Endothelial cell of umbilical vein (primary cell): ENCODE measurements around the gene LMBR1L. TPM values are rescaled to one million over a fixed set of nuclear protein-coding genes. Genes with fewer than 3 reads are reported as not detected.
A peak's percentile ranks its signal among the peaks of the same experiment; 100 is the strongest.

Source experiments
- BruUV-seq: library from RNA; stranded (reverse); fragments of 400-500 nt; replicated peaks from 2 replicates; lab custom pipeline; 2021; lab: Mats Ljungman, UMichigan
- CTCF ChIA-PET: fragments of 300-600, 350-600 bp; sonication (Branson Sonifier 250); formaldehyde crosslinking; loops from one replicate; lab custom pipeline; 2021; ENCODE audit warnings: antibody characterized with exemption, inconsistent platforms; lab: Charles Lee
- POLR2A ChIA-PET: fragments of 300-600, 350-600 bp; sonication (Branson Sonifier 250); formaldehyde crosslinking; loops from one replicate; lab custom pipeline; 2021; ENCODE audit warnings: antibody characterized with exemption, inconsistent platforms; lab: Charles Lee
- DNase-seq: peaks from one replicate; pipeline ENCODE4 v3.0.0-alpha.2; 2011; ENCODE audit warnings: low read depth, low spot score
- FAIRE-seq: peaks from 2 replicates; lab custom pipeline; 2011; peaks lifted over from hg19 to GRCh38; lab: Jason Lieb, UNC
- H2AFZ ChIP-seq: 2 replicates; pipeline ENCODE4 v1.6.0; 2012; ENCODE audit warnings: low read depth, low read length, control low read depth, inconsistent platforms
- H3K27ac ChIP-seq: 2 replicates; pipeline ENCODE4 v1.5.1; 2011; ENCODE audit warnings: low read depth, mild to moderate bottlenecking, control low read depth, low read length, moderate library complexity; ENCODE audit not compliant: insufficient read depth
- H3K27me3 ChIP-seq, 2 experiments: 2 replicates each; pipeline versions ENCODE4 v1.6.0 to v1.6.1; 2011; ENCODE audit warnings: low read length in 2 of 2, mixed read lengths in 1 of 2; ENCODE audit not compliant: control insufficient read depth in 2 of 2, insufficient read depth in 2 of 2
- H3K36me3 ChIP-seq, 2 experiments: 2 replicates in 1 of 2; 3 replicates in 1 of 2; pipeline ENCODE4 v1.5.1; 2011; ENCODE audit warnings: low read length in 2 of 2, mild to moderate bottlenecking in 1 of 2, moderate library complexity in 1 of 2; ENCODE audit not compliant: control insufficient read depth in 2 of 2, insufficient read depth in 2 of 2; ENCODE audit errors: extremely low read depth in 1 of 2
- H3K4me1 ChIP-seq: 3 replicates; pipeline ENCODE4 v1.5.1; 2011; ENCODE audit warnings: mild to moderate bottlenecking, low read length; ENCODE audit not compliant: control insufficient read depth, insufficient read depth; ENCODE audit errors: extremely low read depth
- H3K4me2 ChIP-seq: 2 replicates; pipeline ENCODE4 v1.6.1; 2011; ENCODE audit warnings: low read length, control low read depth, mixed read lengths; ENCODE audit not compliant: insufficient read depth
- H3K4me3 ChIP-seq, 3 experiments: fragments of 200-600 bp in 1 of 3; sonication (generic), shearing (Covaris generic) in 1 of 3; replicated peaks in 1 of 3; 2 replicates each; pipeline ENCODE4 v1.5.1; 2011 to 2016; ENCODE audit warnings: control low read depth in 3 of 3, low read length in 3 of 3, mild to moderate bottlenecking in 2 of 3, inconsistent platforms in 1 of 3, low read depth in 1 of 3, moderate library complexity in 1 of 3; ENCODE audit not compliant: insufficient read depth in 1 of 3
- H3K79me2 ChIP-seq: 2 replicates; pipeline ENCODE4 v1.6.0; 2012; ENCODE audit warnings: low read length, inconsistent platforms; ENCODE audit not compliant: control insufficient read depth, insufficient read depth
- H3K9ac ChIP-seq: replicated peaks from 2 replicates; pipeline ENCODE3; 2011; ENCODE audit warnings: low read length, control low read depth; ENCODE audit not compliant: insufficient read depth; ENCODE audit errors: extremely low read depth
- H3K9me1 ChIP-seq: replicated peaks from 3 replicates; pipeline ENCODE4 v1.6.0; 2011; ENCODE audit warnings: mild to moderate bottlenecking, low read length; ENCODE audit not compliant: control insufficient read depth, insufficient read depth; ENCODE audit errors: extremely low read depth
- H3K9me3 ChIP-seq: replicated peaks from 2 replicates; pipeline ENCODE4 v1.5.1; 2012; ENCODE audit warnings: low read length, inconsistent platforms; ENCODE audit not compliant: control insufficient read depth, insufficient read depth
- H4K20me1 ChIP-seq: replicated peaks from 2 replicates; pipeline ENCODE3; 2011; ENCODE audit warnings: mild to moderate bottlenecking, low read length; ENCODE audit not compliant: control insufficient read depth, insufficient read depth; ENCODE audit errors: extremely low read depth
- EZH2 ChIP-seq: IDR thresholded peaks from 2 replicates; pipeline ENCODE4 v1.6.1; 2012; ENCODE audit warnings: borderline replicate concordance, low read depth, mild to moderate bottlenecking, moderate library complexity, low read length, inconsistent platforms; ENCODE audit not compliant: severe bottlenecking
- FOS ChIP-seq: IDR thresholded peaks from 2 replicates; pipeline ENCODE4 v1.6.1; 2011; ENCODE audit warnings: mild to moderate bottlenecking, low read length, moderate library complexity, borderline replicate concordance; ENCODE audit not compliant: insufficient read depth
- GATA2 ChIP-seq: IDR thresholded peaks from 2 replicates; pipeline ENCODE4 v1.7.0; 2011; ENCODE audit warnings: low read depth, mild to moderate bottlenecking, moderate library complexity, mixed read lengths, low read length; ENCODE audit not compliant: insufficient read length, insufficient read depth
- JUN ChIP-seq: IDR thresholded peaks from 2 replicates; pipeline ENCODE4 v1.6.1; 2011; ENCODE audit warnings: borderline replicate concordance, low read depth; ENCODE audit not compliant: insufficient read length, insufficient read depth
- MYC ChIP-seq: IDR thresholded peaks from one replicate; pipeline ENCODE4 v1.6.1; 2011; ENCODE audit warnings: mild to moderate bottlenecking, low read depth, low read length
- POLR2A ChIP-seq: IDR thresholded peaks from 2 replicates; pipeline ENCODE4 v1.6.1; 2012; ENCODE audit warnings: low read depth, mild to moderate bottlenecking, control low read depth, low read length
- POLR2AphosphoS5 ChIP-seq: IDR thresholded peaks from 2 replicates; pipeline ENCODE4 v1.6.1; 2012; ENCODE audit warnings: low read depth, mild to moderate bottlenecking, control low read depth, low read length, moderate library complexity; ENCODE audit not compliant: insufficient read depth
- dilution Hi-C: fragments of 300-500 bp; cut with MboI; formaldehyde crosslinking; loops from one replicate; pipeline ENCODE4 v1.15.0; 2019; ENCODE audit warnings: low sequenced_read_pairs; ENCODE audit not compliant: extremely low pct_ligation_motif_present
- intact Hi-C: fragments of 100-400 bp; cut with micrococcal nuclease; formaldehyde crosslinking; loops from one replicate; pipeline ENCODE4 v1.10.0; 2022
- polyA plus RNA-seq, 4 experiments: library from polyadenylated mRNA; depleted of rRNA in 3 of 4; stranded (reverse) in 3 of 4; unstranded in 1 of 4; fragments of >200 nt; gene quantifications; 2 replicates each; pipeline versions ENCODE4 v1.2.1 to v1.2.3, GENCODE V29; 2011 to 2012; ENCODE audit warnings: missing spikeins in 1 of 4
- total RNA-seq: library from RNA; stranded (reverse); gene quantifications from 2 replicates; pipeline ENCODE4 v1.2.3, GENCODE V29; 2021
- TF ChIP-seq, protein P1 (sequence below), 2 donors: IDR thresholded peaks; 1 replicate in 1 of 2; 2 replicates in 1 of 2; pipeline ENCODE4 v1.5.1; 2011; ENCODE audit warnings: low read length in 2 of 2, mild to moderate bottlenecking in 2 of 2, moderate library complexity in 2 of 2, control low read depth in 1 of 2, inconsistent platforms in 1 of 2, low read depth in 1 of 2; ENCODE audit not compliant: insufficient read depth in 1 of 2; ENCODE audit errors: extremely low read depth in 1 of 2
- TF ChIP-seq, protein P2 (sequence below): IDR thresholded peaks from 2 replicates; pipeline ENCODE4 v1.6.1; 2011; ENCODE audit not compliant: insufficient read depth, insufficient read length

LMBR1L gene
- total and polyA plus RNA-seq, 2 donors (not counting 3 experiments of a cell fraction or from before 2014, with no cell fraction given) = 78.3 to 106 TPM

DNA sequence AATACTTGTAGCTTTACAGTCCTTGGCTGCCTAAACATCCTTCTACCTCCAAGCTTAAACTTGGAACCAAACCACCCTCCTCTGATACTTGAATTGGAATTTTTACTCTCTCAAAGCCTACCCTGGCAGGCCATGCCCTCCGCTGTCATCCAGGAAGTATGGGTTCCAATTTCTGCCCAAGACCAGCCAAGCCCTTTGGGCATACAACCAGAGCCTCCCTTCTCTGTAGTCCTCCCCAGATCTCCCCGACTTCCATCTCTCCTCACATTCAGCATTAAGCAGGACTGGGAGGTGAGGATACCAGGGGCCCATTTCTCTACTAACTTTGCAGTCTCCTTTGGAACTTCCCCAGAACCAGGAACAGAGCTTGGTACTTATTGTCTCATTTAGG, 15.7 kb downstream of the LMBR1L start:
- no peak overlapping the region for H3K9ac ChIP-seq
- peaks cover 45% of the 10 kb centered on the region for H3K4me1 ChIP-seq
- dilution Hi-C loops (no loop called here), intact Hi-C loops (loop anchor here (1.0 kb wide), 1 partner anchor 15 kb away; the partner anchor contains the start of gene LMBR1L)
- no peaks in the 10 kb centered on the region for H3K9me1 ChIP-seq
- H3K9me3 ChIP-seq = no peaks in the 10 kb centered on the region
- no peak overlapping the region for H2AFZ ChIP-seq
- ChIA-PET CTCF (interaction anchor here (1.4 to 11.7 kb wide), 7 partner anchors 10 to 35 kb away, joined by 3 to 179 read pairs (median 15); partner anchors contain the start of genes LMBR1L and TUBA1B), POLR2A (interaction anchor here (1.1 to 4.2 kb wide), 2 partner anchors 15 to 36 kb away, joined by 10 to 25 read pairs; partner anchors contain the start of genes LMBR1L and TUBA1B)
- no TSS peak for BruUV-seq
- TF ChIP-seq JUN (no peak), GATA2 (no peak), FOS (no peak), POLR2AphosphoS5 (no peak), MYC (no peak), POLR2A (no peak), EZH2 (no peak)
- TF ChIP-seq, protein P1, sequence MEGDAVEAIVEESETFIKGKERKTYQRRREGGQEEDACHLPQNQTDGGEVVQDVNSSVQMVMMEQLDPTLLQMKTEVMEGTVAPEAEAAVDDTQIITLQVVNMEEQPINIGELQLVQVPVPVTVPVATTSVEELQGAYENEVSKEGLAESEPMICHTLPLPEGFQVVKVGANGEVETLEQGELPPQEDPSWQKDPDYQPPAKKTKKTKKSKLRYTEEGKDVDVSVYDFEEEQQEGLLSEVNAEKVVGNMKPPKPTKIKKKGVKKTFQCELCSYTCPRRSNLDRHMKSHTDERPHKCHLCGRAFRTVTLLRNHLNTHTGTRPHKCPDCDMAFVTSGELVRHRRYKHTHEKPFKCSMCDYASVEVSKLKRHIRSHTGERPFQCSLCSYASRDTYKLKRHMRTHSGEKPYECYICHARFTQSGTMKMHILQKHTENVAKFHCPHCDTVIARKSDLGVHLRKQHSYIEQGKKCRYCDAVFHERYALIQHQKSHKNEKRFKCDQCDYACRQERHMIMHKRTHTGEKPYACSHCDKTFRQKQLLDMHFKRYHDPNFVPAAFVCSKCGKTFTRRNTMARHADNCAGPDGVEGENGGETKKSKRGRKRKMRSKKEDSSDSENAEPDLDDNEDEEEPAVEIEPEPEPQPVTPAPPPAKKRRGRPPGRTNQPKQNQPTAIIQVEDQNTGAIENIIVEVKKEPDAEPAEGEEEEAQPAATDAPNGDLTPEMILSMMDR (IDR thresholded peaks at IDR 0.05; ENCODE audit: extremely low read depth in 1 of 2, insufficient read depth in 1 of 2, low read depth in 1 of 2, low read length in 2 of 2) = no peak
- TF ChIP-seq, protein P2, sequence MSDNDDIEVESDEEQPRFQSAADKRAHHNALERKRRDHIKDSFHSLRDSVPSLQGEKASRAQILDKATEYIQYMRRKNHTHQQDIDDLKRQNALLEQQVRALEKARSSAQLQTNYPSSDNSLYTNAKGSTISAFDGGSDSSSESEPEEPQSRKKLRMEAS = no peak
- peak; percentile 35 for FAIRE-seq
- no peak for DNase-seq
- H3K79me2 ChIP-seq = no peaks in the 10 kb centered on the region
- peaks cover 2 to 16% of the 10 kb centered on the region in 2 experiments for H3K36me3 ChIP-seq
- no peak overlapping the region for H3K4me2 ChIP-seq
- H3K4me3 ChIP-seq = no peak overlapping the region
- no peaks in the 10 kb centered on the region for H3K27me3 ChIP-seq
- no peaks in the 10 kb centered on the region for H4K20me1 ChIP-seq
- no peak overlapping the region for H3K27ac ChIP-seq
